HG03565 (cell line): Measurements from ENCODE around the gene GMDS.

Experiments
- ATAC-seq: cut with Tn5 transposase; IDR thresholded peaks from one replicate; pipeline ENCODE4 v1.9.1; 2021; ENCODE audit warnings: mild to moderate bottlenecking, moderate library complexity; ENCODE audit not compliant: unreplicated experiment

GMDS gene

GRCh38 chr6:1611322-1611571 is 634.2 kb downstream of the GMDS start:
- ATAC-seq: no peak

DNA sequence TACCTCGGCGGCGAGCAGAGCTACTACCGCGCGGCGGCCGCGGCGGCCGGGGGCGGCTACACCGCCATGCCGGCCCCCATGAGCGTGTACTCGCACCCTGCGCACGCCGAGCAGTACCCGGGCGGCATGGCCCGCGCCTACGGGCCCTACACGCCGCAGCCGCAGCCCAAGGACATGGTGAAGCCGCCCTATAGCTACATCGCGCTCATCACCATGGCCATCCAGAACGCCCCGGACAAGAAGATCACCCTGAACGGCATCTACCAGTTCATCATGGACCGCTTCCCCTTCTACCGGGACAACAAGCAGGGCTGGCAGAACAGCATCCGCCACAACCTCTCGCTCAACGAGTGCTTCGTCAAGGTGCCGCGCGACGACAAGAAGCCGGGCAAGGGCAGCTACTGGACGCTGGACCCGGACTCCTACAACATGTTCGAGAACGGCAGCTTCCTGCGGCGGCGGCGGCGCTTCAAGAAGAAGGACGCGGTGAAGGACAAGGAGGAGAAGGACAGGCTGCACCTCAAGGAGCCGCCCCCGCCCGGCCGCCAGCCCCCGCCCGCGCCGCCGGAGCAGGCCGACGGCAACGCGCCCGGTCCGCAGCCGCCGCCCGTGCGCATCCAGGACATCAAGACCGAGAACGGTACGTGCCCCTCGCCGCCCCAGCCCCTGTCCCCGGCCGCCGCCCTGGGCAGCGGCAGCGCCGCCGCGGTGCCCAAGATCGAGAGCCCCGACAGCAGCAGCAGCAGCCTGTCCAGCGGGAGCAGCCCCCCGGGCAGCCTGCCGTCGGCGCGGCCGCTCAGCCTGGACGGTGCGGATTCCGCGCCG is 634.7 kb downstream of the GMDS start:
- ATAC-seq: no peak

DNA sequence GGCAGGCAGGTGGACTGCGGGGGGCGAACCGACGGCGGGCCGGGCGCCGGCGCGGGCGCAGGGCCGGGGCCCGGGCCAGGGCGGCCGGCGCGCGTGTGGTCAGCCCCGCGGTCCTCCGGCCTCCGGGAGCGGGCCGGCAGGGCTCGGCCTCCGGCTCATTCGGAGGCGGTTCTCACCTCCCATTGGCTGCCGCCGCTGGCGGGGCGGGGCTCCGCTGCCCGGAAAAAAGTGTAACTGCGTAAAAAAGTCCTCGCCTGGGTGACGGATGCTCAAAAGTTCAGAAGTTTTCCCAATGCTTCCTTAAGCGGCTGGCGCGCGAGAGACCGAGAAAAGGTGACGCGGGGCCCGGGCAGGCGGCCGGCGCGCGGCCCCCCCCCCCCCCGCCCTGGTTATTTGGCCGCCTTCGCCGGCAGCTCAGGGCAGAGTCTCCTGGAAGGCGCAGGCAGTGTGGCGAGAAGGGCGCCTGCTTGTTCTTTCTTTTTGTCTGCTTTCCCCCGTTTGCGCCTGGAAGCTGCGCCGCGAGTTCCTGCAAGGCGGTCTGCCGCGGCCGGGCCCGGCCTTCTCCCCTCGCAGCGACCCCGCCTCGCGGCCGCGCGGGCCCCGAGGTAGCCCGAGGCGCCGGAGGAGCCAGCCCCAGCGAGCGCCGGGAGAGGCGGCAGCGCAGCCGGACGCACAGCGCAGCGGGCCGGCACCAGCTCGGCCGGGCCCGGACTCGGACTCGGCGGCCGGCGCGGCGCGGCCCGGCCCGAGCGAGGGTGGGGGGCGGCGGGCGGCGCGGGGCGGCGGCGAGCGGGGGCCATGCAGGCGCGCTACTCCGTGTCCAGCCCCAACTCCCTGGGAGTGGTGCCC is 635.5 kb downstream of the GMDS start, which contains the start of gene FOXC1:
FOXC1 (plus strand) TSS at position 268 of the 849 bp plus-strand sequence; CDS start at position 799, 531 bp downstream.
- ATAC-seq: peak; percentile 46

GRCh38 chr6:1609041-1609647 is 636.3 kb downstream of the GMDS start:
- ATAC-seq: no peak

DNA sequence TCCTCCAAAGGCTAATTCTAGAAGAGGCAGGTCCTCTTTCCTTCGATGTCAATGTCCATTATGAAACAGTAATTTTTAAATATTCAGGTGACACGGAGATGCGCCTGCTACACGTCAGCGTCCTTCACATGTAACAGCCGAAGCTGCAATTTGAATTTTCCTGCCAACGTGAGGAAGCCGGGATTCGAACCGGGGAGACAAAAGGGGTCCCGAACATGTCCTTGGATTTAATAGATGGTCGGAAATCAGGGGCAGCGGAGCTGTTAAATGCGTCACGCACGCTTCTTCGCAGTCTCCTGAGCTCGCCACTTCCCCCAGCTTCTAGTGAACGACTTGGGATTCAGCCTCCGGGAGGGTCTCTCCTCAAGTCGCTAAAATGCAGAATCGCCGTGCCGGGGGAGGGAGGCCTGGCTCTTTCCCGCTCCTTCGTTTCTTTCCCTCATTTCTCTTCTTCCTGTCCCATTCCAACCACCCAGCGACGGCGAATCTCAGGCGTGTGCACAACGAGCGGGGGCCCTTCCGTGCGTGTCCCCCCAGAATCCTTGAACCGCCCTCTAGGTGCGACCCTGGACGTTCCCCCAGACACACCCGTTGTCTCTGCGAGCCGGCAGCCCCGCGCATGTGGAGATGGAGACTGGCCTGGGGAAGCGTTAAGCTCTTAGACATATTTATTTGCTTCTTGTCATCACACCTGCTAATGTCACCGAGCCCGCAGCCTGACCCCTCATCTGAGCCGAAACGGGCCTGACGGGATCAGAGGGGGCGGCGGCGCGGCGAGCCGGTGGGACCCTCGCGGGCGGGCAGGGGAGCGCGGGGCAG is 637.0 kb downstream of the GMDS start:
- ATAC-seq: no peak

DNA sequence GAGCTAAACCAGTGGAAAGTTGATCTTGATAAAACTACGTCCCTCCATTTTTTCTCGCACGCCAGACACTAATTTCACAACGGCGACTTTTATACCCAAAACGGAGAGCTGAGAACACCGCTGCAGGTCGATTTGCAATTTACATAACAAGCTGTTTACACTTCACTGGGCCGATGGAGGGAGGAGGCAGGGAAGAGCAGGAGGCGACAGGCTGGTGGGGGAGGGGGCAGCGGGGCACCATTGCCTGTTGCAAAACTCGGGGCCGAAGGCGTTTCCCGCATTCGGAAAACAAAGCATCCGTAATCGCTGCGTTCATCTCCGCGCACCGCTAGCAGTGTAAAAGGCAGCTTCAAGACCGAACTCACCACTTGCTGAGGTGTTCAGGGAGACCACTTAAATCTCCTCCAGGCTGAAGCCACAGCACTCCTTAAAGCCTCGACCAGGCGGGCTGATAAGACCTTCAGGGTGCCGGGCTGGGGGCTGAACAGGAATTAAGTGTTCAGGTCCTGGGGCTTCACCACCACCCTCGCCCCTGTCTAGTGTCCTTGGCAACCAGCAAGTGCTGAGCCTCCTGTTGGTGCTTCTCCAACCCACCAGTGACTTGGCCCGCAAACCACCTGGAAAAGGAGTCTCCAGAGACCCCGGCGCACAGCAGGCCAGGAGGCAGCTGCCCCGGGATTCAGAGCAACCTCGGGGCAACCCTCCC is 637.7 kb downstream of the GMDS start:
- no peak for ATAC-seq

DNA sequence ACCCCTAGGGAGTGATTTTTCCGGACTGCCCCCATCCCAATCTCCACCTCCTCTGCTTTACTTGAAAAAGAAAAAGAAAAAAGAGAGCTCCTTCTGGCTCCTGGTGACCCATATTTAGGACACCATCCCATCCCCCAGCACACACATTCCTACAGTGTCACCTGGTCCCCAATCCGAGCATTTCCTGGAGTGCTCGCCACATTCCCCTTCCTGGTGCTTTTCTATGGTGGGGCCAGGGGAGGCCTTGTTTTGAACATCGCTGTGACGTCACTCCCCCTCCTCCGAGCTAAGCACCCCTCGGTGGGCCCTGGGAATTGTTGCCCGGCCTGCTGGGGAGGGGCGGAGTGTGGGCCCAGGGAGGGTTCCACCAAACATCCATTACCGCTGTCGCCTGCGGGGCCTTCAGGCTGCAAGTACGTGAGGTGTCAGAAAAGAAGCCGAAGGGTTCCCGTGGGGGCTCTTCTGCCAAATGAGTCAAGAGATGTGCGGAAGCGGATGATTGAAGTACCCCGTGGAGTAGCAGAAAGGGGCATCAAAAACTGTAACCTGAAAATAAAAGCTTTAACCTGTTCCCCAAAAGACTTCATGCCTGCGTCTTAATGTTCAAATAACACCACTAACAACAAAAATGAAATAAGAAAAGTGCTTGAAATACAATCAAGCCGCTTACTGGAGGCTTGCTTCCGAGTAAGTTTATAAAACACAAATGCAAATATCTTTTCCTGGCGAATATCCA is 638.5 kb downstream of the GMDS start:
- ATAC-seq: no peak

- ATAC-seq: no peak
These were observed 639.3 kb downstream of the GMDS start for GRCh38 chr6:1605893-1606779.

DNA sequence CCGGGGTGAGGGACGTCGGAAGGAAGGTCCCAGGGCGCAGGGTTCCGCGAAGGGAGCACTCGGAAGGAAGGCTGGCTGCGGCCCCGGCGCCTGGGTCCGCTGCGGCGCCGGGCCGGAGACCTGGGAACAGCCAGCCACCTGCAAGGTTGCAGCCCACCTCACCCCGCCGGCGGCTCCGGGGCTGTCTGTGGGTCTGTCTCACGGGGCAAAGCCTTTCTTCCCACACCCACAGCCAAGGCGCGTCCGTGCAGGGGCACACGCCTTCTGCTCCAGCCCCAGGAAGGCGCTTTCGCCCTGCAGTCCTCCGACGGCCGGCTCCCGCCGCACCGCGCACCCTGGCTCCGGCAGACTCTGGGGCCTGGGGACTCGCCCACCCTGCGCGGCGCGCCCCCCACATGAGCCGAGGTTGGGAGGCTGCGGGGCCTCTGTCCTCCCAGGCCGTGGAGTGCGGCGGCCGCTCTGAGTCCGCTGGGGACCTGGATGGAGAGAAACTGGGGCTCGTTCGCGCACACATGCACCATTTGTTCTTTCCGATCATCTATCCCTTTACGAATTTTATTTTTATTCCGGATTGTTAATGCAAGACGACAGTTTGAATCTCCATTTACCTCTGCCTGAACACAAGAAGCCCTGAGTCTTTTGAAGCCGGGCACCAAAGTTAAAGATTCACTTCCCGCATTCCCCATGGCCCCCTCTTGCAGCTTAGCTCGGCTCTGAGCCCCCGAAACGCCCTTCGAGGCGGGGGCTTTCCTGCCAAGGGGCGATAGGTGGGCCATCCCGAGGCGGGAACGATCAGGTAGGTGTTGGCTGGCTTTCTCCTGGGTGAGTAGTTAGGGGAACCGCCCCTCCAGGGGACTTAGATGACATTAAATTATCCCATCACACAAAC is 640.2 kb downstream of the GMDS start:
- ATAC-seq: no peak

GRCh38 chr6:1604158-1605003 is 641.0 kb downstream of the GMDS start:
- ATAC-seq: no peak

GRCh38 chr6:1603708-1604107 is 641.7 kb downstream of the GMDS start:
- no peak for ATAC-seq

GRCh38 chr6:1602049-1602713 is 643.2 kb downstream of the GMDS start:
- no peak for ATAC-seq

GRCh38 chr6:1601158-1602048 is 644.0 kb downstream of the GMDS start:
- ATAC-seq: no peak

DNA sequence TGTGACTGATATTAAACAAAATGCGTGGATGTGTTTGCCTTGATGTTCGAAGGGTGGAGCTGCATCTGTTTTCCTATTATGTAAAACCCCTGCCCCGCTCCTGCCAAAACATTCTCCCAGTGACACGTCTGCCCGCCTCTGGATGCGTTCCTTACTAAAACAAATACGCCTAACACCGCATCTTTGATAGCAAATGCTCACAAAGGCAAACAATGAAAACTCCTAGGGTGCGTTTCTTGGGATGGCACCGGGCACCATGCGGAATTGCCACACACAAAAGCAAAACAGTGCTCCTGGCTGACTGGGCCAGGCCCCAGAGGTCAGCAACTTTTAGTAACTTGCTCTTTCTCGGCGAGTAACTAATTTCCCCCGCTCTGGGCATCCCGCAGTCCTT is 644.6 kb downstream of the GMDS start:
- no peak for ATAC-seq

- ATAC-seq: no peak
These were observed 645.2 kb downstream of the GMDS start for GRCh38 chr6:1600063-1600763.
